ENCODE data around the gene FAM120A.

The FAM120A gene

DNA sequence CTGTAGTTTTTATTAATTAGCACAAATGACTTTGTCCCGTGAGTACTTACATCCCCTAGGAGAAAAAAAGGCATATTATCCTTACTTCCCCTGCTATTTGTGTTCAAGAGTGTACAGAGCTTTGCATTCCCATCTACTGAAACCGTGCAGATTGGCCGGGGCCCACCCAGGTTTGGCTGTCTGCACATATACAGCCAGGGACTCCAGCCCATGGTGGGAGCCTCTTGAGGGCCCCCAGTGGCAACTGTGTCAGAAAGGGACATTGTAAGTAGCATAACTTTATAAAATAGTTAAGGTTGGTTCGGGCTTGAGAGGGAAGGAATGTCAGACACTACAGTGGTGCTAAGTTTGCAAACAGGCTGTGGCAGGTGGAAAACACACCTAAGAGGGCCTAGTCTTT lies 149.6 kb downstream of the FAM120A start:
- no peak for DNase-seq (ENCODE audit: low read depth)
- TF ChIP-seq CTCF (IDR thresholded peaks at IDR 0.05; ENCODE audit: insufficient read depth, low read depth, low read length, missing control alignments): no peak
- H3K4me3 ChIP-seq (ENCODE audit: low read depth, low read length): no peak overlapping the region

DNA sequence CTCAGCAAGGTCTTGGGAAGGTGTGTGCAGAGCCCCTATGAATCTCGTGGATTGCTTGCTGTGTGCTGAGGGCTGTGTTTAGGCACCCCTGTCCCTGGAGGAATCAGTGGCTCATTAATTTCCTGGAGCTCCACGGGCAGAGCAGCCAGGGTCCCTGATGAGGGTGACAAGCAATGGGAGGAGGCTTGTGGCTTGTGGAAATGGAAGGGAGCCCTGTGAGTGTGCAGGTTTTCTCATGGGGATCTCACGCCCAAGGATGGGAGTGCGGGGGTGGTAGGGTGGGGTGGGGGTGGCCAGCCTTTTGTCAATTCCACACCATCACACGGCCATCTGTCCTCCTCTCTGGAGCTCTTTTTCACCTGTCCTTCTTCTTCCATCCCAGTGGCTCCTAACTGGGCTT lies 150.2 kb downstream of the FAM120A start:
- H3K4me3 ChIP-seq (ENCODE audit: low read depth, low read length): no peak overlapping the region

GRCh38 chr9:93603011-93603410 lies 151.5 kb downstream of the FAM120A start:
- H3K4me3 ChIP-seq (ENCODE audit: low read depth, low read length): no peak overlapping the region
- no peak for DNase-seq (ENCODE audit: low read depth)
- no peak for TF ChIP-seq CTCF (IDR thresholded peaks at IDR 0.05; ENCODE audit: insufficient read depth, low read depth, low read length, missing control alignments)

More for the DNA sequence above, 150.2 kb downstream of the FAM120A start:
- no peak for DNase-seq (ENCODE audit: low read depth)
- TF ChIP-seq CTCF (IDR thresholded peaks at IDR 0.05; ENCODE audit: insufficient read depth, low read depth, low read length, missing control alignments): no peak

GRCh38 chr9:93603906-93604326 lies 152.4 kb downstream of the FAM120A start:
- no peak for TF ChIP-seq CTCF (IDR thresholded peaks at IDR 0.05; ENCODE audit: insufficient read depth, low read depth, low read length, missing control alignments)
- DNase-seq (ENCODE audit: low read depth): no peak
- H3K4me3 ChIP-seq (ENCODE audit: low read depth, low read length): no peak overlapping the region

DNA sequence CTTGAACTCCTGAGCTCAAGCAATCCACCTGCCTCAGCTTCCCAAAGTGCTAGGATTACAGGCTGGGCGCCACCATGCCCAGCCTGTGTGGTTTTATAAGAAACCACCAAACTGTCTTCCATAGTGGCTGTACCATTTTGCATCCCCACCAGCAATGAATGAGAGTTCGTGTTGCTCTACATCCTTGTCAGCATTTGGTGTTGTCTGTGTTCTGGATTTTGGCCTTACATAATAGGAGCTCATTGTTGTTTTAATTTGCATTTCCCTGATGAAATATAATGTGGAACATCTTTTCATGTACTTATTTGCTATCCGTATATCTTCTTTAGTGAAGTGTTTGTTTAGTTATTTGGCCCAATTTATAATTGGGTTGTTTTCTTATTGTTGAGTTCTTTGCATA lies 154.7 kb downstream of the FAM120A start:
- no peak for TF ChIP-seq CTCF (IDR thresholded peaks at IDR 0.05; ENCODE audit: insufficient read depth, low read depth, low read length, missing control alignments)
- no peak for DNase-seq (ENCODE audit: low read depth)
- no peak overlapping the region for H3K4me3 ChIP-seq (ENCODE audit: low read depth, low read length)

DNA sequence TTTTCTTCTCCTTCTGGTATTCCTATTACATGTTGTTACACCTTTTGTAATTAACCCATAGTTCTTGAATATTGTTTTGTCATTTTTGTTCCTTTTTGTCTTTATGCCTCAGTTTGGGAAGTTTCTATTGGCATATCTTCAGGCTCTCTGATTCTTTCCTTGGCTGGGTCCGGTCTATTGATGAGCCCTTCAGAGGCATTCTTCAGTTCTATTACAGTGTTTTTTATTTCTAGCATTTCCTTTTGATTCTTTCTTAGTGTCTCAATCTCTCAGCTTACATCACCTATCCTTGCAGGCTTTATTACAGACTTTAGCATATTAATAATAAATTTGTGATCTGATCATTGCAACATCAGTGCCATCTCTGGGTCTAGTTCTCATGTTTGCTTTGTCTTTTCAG lies 158.7 kb downstream of the FAM120A start:
- no peak overlapping the region for H3K4me3 ChIP-seq (ENCODE audit: low read depth, low read length)
- TF ChIP-seq CTCF (IDR thresholded peaks at IDR 0.05; ENCODE audit: insufficient read depth, low read depth, low read length, missing control alignments): no peak
- no peak for DNase-seq (ENCODE audit: low read depth)

DNA sequence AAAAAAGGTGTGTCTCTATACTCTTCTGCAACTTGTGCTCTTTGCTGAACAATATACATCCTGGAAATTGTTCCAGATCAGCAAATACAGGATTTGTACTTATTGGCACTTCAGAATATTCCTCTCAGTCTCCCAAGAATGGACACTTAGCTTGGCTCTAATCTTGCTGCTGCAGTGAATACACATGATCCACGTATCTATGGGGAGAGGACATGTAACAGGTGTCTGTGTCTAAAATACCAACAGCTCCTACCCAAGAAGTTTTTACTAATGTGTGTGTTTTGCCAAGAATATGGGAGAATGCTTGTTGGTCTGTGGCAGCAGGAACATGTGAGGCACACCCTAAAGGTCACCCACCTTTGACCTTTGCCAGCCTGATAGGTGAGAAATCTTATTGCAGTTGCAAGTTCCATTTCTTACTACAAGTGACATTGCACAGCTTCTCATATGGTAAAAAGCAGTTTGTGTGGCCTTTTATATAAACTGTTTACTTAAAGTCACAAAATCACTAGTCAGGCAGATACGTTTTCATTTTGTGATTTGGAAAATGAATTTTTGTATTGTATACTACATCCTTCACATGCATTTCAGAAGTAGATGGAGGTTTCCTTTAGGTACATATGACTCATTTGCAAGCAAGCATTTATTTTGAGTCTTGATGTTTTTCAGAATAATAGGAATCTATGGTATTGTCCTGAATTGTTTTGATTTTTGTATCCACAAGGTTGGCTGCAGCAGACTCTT lies 160.7 kb downstream of the FAM120A start:
- DNase-seq (ENCODE audit: low read depth): no peak
- TF ChIP-seq CTCF (IDR thresholded peaks at IDR 0.05; ENCODE audit: insufficient read depth, low read depth, low read length, missing control alignments): no peak
- no peak overlapping the region for H3K4me3 ChIP-seq (ENCODE audit: low read depth, low read length)
